NCI-H1092 treated with DMSO at 0.1 percent for 48 hours (cell line): ENCODE measurements around the gene GPS1.

Experiments used
- DNase-seq: peaks from one replicate; lab custom pipeline; 2025; lab: John Stamatoyannopoulos, UW

Gene GPS1

GRCh38 chr17:82103553-82104451, 52.1 kb downstream of the GPS1 start:
- no peak for DNase-seq

DNA sequence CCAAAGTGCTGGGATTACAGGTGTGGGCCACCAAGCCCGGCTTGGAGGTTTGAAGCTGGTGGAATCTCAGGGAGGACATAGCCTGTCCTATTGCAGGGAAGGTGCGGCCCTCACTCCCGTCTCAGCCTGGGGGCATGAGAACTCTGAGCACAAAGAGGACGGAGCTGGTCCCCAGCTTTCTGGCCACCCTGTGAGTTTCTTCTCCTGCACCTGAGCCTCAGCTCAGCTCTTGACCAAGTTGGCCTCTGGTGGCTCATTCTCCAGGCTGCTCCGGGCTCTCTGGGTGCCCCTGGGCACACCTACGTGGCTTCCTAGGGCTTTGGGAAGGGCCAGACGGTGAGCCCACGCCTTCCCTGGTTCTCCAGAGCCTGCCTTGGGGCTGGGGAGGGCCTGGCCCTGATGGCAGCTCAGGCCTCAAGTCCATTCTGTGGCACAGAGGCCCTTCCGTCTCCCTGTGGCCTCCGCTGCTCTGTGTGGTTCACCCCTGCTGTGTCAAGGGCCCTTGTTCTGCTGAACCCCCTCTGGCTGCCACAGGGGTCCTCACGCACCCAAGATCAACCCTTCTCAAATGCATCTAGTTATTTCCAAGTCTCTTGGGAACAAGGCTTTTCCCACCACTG, 53.2 kb downstream of the GPS1 start:
- DNase-seq, result no peak

- no peak for DNase-seq
Observed at GRCh38 chr17:82105417-82105881, 53.8 kb downstream of the GPS1 start.

GRCh38 chr17:82105882-82106687, 54.4 kb downstream of the GPS1 start:
- peak; percentile 38 for DNase-seq

DNA sequence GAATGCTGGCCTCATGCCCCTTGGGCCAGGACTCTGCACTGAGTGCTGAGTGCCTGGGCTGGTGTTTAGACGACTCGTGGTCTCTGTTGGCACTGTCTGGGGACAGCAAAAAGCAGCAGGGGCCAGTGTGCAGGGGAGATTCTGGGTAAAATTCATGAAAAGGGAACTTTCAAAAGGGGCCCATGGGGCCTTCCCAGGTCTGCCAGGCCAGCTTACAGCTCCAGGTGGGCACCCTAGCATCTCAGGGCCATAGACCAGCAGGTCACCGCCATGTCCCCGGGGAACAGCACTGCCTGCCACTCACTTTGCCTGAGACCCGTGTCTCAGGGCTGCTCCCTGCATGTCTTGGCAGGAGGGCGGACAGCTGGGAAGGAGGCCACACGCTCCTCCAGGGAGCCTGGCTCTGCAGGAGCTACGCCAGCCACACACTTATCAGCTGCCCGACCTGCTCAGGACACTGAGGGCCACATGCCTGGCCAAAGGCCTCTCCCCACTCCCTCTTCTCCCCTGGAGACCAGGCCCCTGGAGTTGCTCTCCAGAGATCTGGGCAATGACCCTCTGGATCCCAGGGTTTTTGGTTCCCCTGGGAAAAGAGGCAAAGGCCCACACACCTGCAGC, 55.1 kb downstream of the GPS1 start:
- no peak for DNase-seq
